HepG2 (cell line): ENCODE measurements around the gene ABHD12. TPM values are rescaled to one million over a fixed set of nuclear protein-coding genes. Genes with fewer than 3 reads are reported as not detected.

Experiments used
- ATRX ChIP-seq: sonication (generic); formaldehyde crosslinking; IDR thresholded peaks from 2 replicates; pipeline ENCODE4 v1.4.0; 2020; ENCODE audit warnings: missing genetic modification reagents, borderline replicate concordance
- EHMT2 ChIP-seq: fragments of 200-600 bp; sonication (generic); IDR thresholded peaks from 2 replicates; pipeline ENCODE4 v1.7.0; 2017; ENCODE audit warnings: antibody characterized with exemption, low read depth, low read length, borderline replicate concordance
- IKZF1 ChIP-seq: fragments of 450-650 bp; IDR thresholded peaks from 2 replicates; pipeline ENCODE4 v1.7.1; 2016
- MAFF ChIP-seq: IDR thresholded peaks from 2 replicates; pipeline ENCODE4 v1.6.1; 2011; ENCODE audit warnings: low read depth, low read length, improper control_type of control experiment
- MAFK ChIP-seq, 2 experiments: IDR thresholded peaks in 1 of 2; conservative IDR thresholded peaks in 1 of 2; 2 replicates each; pipeline ENCODE4 v1.6.1; 2011; ENCODE audit warnings: improper control_type of control experiment in 2 of 2, low read length in 2 of 2
- NFIC ChIP-seq: IDR thresholded peaks from 2 replicates; pipeline ENCODE4 v1.6.1; 2012; ENCODE audit warnings: mild to moderate bottlenecking, low read length, inconsistent platforms
- RFX5 ChIP-seq: IDR thresholded peaks from 2 replicates; pipeline ENCODE4 v1.6.1; 2011; ENCODE audit warnings: low read depth, low read length, improper control_type of control experiment
- TCF7L2 ChIP-seq: IDR thresholded peaks from 2 replicates; pipeline ENCODE4 v1.6.1; 2011; ENCODE audit warnings: mild to moderate bottlenecking, low read depth, low read length, moderate library complexity
- XRCC5 ChIP-seq: fragments of 200-400 bp; formaldehyde crosslinking; optimal IDR thresholded peaks from 2 replicates; pipeline ENCODE3; 2017; ENCODE audit warnings: mild to moderate bottlenecking, low read length
- ZNF121 ChIP-seq: sonication (generic); formaldehyde crosslinking; IDR thresholded peaks from 2 replicates; pipeline ENCODE4 v1.5.0; 2020; ENCODE audit warnings: mild to moderate bottlenecking, missing genetic modification reagents
- ZNF7 ChIP-seq: IDR thresholded peaks from 2 replicates; pipeline ENCODE4 v1.6.1; 2016; ENCODE audit warnings: missing biosample characterization, missing genetic modification reagents
- polyA plus RNA-seq, 8 experiments: library from polyadenylated mRNA; depleted of rRNA in 3 of 8; stranded (reverse) in 7 of 8; unstranded in 1 of 8; fragments of >200 nt; fragmentation: Illumina TruSeq in 4 of 8; extraction: Trizol in 4 of 8; gene quantifications; 2 replicates each; pipeline versions ENCODE4 v1.2.1 to v1.2.3, GENCODE V29; 2011 to 2016; ENCODE audit warnings: low read depth in 4 of 8, missing spikeins in 1 of 8, mixed read lengths in 1 of 8; ENCODE audit not compliant: insufficient read depth in 1 of 8
- total RNA-seq, 5 experiments: library from RNA; depleted of rRNA; stranded (reverse); fragments of >200 nt; fragmentation: Illumina TruSeq; extraction: Trizol; gene quantifications; 2 replicates each; pipeline ENCODE4 v1.2.3, GENCODE V29; 2016; ENCODE audit warnings: low read depth in 1 of 5
- TF ChIP-seq, protein P1 (sequence below): sonication (generic); formaldehyde crosslinking; IDR thresholded peaks from 2 replicates; pipeline ENCODE4 v1.4.0; 2020; ENCODE audit warnings: mild to moderate bottlenecking, missing genetic modification reagents, borderline replicate concordance
- TF ChIP-seq, protein P2 (sequence below): sonication (generic); formaldehyde crosslinking; conservative IDR thresholded peaks from 2 replicates; pipeline ENCODE4 v1.8.0; 2022; ENCODE audit warnings: mild to moderate bottlenecking, moderate library complexity, missing genetic modification reagents
- TF ChIP-seq, protein P3 (sequence below): IDR thresholded peaks from 2 replicates; pipeline ENCODE4 v1.6.1; 2016; ENCODE audit warnings: low read depth, control low read depth
- TF ChIP-seq, protein P4 (sequence below): sonication (generic); formaldehyde crosslinking; IDR thresholded peaks from 2 replicates; pipeline ENCODE4 v1.5.0; 2020; ENCODE audit warnings: mild to moderate bottlenecking, missing genetic modification reagents
- TF ChIP-seq, protein P5 (sequence below): sonication (generic); formaldehyde crosslinking; IDR thresholded peaks from 2 replicates; pipeline ENCODE4 v1.4.0; 2020; ENCODE audit warnings: missing genetic modification reagents

The ABHD12 gene
- total and polyA plus RNA-seq, 2 of the 13 experiments (the other 11 are each of a cell fraction or from before 2014, with no cell fraction given): 23.5 to 72.1 TPM

DNA sequence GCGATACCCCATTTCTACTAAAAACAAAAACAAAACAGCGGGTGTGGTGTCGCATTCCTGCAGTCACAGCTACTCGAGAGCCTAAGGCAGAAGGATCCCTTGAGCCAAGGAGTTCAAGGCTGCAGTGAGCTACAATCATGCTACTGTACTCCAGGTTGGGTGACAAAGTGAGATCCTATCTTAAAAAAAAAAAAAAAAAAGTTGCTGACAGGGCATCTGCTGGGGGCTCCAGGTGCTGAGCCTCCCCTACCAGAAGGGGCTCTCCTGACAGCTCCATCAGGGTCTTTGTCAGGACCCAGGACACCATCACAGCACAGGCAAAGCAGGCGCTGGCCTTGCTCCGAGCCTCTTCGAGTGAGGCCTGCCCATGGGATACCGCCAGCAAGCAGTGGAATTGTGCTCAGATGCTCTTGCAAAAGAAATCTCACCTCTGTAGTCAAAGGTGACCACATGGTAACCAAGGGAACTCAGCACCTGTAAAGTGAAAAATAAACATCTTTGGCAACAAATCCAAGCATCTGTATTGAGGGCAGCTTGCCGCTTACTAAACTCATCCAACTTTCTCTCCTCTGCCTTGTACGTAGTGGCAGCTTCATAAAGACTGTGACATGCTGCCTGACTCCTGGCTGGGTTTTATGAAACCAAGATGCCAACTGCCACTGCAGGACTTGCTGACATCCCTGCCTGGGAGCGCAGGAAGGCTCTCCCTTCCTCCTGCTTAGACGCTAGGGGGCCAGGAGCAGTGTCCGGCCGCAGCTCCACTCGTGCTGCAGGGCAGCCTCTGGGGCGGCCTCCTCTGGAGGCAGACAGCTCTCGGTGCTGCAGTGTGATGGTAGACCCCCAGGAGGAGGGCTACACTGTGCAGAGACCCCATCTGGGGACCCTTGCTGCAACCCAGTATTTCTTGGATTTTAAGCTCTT is 75.9 kb downstream of the ABHD12 start (continued):
- TF ChIP-seq, protein P1, sequence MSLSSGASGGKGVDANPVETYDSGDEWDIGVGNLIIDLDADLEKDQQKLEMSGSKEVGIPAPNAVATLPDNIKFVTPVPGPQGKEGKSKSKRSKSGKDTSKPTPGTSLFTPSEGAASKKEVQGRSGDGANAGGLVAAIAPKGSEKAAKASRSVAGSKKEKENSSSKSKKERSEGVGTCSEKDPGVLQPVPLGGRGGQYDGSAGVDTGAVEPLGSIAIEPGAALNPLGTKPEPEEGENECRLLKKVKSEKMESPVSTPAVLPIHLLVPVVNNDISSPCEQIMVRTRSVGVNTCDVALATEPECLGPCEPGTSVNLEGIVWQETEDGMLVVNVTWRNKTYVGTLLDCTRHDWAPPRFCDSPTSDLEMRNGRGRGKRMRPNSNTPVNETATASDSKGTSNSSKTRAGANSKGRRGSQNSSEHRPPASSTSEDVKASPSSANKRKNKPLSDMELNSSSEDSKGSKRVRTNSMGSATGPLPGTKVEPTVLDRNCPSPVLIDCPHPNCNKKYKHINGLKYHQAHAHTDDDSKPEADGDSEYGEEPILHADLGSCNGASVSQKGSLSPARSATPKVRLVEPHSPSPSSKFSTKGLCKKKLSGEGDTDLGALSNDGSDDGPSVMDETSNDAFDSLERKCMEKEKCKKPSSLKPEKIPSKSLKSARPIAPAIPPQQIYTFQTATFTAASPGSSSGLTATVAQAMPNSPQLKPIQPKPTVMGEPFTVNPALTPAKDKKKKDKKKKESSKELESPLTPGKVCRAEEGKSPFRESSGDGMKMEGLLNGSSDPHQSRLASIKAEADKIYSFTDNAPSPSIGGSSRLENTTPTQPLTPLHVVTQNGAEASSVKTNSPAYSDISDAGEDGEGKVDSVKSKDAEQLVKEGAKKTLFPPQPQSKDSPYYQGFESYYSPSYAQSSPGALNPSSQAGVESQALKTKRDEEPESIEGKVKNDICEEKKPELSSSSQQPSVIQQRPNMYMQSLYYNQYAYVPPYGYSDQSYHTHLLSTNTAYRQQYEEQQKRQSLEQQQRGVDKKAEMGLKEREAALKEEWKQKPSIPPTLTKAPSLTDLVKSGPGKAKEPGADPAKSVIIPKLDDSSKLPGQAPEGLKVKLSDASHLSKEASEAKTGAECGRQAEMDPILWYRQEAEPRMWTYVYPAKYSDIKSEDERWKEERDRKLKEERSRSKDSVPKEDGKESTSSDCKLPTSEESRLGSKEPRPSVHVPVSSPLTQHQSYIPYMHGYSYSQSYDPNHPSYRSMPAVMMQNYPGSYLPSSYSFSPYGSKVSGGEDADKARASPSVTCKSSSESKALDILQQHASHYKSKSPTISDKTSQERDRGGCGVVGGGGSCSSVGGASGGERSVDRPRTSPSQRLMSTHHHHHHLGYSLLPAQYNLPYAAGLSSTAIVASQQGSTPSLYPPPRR (CRISPR knock-in tag): no peak
- TF ChIP-seq TCF7L2 (no peak), ZNF7 (CRISPR knock-in tag) (no peak), IKZF1 (no peak), MAFK (conservative IDR thresholded peaks at IDR 0.05 in 1 of 2, IDR thresholded peaks at IDR 0.05 in 1 of 2; ENCODE audit: low read length in 2 of 2) (peak; percentile 62 to 70; a peak in 3 of 4 replicates), ATRX (no peak), EHMT2 (no peak), NFIC (no peak), RFX5 (no peak), XRCC5 (peak; percentile 18), ZNF121 (CRISPR knock-in tag) (no peak), MAFF (0 out of 2 replicates have a peak, but pooled peaks have one; percentile 40)
- TF ChIP-seq, protein P2, sequence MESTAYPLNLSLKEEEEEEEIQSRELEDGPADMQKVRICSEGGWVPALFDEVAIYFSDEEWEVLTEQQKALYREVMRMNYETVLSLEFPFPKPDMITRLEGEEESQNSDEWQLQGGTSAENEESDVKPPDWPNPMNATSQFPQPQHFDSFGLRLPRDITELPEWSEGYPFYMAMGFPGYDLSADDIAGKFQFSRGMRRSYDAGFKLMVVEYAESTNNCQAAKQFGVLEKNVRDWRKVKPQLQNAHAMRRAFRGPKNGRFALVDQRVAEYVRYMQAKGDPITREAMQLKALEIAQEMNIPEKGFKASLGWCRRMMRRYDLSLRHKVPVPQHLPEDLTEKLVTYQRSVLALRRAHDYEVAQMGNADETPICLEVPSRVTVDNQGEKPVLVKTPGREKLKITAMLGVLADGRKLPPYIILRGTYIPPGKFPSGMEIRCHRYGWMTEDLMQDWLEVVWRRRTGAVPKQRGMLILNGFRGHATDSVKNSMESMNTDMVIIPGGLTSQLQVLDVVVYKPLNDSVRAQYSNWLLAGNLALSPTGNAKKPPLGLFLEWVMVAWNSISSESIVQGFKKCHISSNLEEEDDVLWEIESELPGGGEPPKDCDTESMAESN: no peak
- TF ChIP-seq, protein P3, sequence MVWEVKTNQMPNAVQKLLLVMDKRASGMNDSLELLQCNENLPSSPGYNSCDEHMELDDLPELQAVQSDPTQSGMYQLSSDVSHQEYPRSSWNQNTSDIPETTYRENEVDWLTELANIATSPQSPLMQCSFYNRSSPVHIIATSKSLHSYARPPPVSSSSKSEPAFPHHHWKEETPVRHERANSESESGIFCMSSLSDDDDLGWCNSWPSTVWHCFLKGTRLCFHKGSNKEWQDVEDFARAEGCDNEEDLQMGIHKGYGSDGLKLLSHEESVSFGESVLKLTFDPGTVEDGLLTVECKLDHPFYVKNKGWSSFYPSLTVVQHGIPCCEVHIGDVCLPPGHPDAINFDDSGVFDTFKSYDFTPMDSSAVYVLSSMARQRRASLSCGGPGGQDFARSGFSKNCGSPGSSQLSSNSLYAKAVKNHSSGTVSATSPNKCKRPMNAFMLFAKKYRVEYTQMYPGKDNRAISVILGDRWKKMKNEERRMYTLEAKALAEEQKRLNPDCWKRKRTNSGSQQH (CRISPR knock-in tag): no peak
- TF ChIP-seq, protein P4, sequence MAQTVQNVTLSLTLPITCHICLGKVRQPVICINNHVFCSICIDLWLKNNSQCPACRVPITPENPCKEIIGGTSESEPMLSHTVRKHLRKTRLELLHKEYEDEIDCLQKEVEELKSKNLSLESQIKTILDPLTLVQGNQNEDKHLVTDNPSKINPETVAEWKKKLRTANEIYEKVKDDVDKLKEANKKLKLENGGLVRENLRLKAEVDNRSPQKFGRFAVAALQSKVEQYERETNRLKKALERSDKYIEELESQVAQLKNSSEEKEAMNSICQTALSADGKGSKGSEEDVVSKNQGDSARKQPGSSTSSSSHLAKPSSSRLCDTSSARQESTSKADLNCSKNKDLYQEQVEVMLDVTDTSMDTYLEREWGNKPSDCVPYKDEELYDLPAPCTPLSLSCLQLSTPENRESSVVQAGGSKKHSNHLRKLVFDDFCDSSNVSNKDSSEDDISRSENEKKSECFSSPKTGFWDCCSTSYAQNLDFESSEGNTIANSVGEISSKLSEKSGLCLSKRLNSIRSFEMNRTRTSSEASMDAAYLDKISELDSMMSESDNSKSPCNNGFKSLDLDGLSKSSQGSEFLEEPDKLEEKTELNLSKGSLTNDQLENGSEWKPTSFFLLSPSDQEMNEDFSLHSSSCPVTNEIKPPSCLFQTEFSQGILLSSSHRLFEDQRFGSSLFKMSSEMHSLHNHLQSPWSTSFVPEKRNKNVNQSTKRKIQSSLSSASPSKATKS (CRISPR knock-in tag): no peak
- TF ChIP-seq, protein P5, sequence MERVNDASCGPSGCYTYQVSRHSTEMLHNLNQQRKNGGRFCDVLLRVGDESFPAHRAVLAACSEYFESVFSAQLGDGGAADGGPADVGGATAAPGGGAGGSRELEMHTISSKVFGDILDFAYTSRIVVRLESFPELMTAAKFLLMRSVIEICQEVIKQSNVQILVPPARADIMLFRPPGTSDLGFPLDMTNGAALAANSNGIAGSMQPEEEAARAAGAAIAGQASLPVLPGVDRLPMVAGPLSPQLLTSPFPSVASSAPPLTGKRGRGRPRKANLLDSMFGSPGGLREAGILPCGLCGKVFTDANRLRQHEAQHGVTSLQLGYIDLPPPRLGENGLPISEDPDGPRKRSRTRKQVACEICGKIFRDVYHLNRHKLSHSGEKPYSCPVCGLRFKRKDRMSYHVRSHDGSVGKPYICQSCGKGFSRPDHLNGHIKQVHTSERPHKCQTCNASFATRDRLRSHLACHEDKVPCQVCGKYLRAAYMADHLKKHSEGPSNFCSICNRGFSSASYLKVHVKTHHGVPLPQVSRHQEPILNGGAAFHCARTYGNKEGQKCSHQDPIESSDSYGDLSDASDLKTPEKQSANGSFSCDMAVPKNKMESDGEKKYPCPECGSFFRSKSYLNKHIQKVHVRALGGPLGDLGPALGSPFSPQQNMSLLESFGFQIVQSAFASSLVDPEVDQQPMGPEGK: no peak
